ENCODE data around the gene TMEM80.

DNA sequence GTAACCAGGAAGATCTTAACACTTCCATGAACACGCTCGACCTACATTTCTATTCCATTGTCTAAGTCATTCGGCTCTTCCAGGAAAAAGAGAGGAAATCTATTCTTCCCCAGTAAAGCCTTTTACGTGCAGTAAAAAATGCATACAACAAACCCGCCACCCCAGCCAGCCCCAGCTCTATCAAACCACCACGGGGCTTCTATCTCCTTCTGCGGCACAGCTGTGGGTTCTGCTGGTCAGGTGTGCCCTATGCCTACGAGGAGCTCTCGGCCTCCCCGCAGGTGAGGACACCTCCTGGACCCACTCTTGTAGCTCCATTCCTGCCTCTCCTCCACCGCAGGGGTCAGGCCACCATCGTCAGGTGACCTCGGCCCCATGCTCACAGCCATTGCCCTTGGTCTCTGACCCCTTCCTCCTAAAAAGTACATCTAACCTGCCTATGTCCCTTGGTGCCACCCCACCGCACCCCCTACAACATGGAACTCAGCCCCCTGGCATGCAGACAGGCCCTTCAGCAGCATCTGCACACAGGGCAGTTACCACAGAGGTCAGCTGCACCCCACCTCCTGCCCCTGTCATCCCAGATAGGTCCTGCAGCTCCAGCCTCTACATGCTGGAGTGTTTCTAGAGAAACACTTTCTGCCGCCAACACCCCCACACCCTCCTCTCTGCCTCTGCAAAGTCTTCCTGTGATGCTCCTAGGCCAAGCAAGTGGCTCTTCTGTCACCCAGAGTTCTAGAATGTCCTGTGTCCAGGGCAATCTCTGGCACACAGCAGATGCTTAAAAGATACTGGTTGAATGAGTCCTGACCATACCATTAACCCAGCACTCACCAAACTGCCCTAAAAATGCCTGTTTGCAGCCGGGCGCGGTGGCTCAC, 3.7 kb upstream of the TMEM80 start:
- TF ChIP-seq GATA2 (IDR thresholded peaks at IDR 0.05; ENCODE audit: low read depth, low read length) = no peak
- TF ChIP-seq GATA3 (IDR thresholded peaks at IDR 0.05; ENCODE audit: low read depth, low read length) = no peak
